SK-N-SH treated with all-trans-retinoic acid at 6 μM for 48 hours (cell line): Measurements from ENCODE around the gene AOC3.
"Not testable (repeated sequence)": the region's sequence is repeated elsewhere in the genome, so short reads cannot be mapped to it uniquely, and the experiment has no call there.

Source experiments
- ATAC-seq: fragments of 200-7000 bp; cut with Tn5 transposase; 3 replicates; pipeline ENCODE4 v1.9.1; 2020; ENCODE audit warnings: mild to moderate bottlenecking, moderate library complexity
- ARNTL ChIP-seq: fragments of 450-650 bp; formaldehyde crosslinking; IDR thresholded peaks from 2 replicates; pipeline ENCODE4 v1.5.0; 2020; ENCODE audit warnings: low read depth, mild to moderate bottlenecking, moderate library complexity, borderline replicate concordance
- BACH2 ChIP-seq: fragments of 250-450 bp; sonication (Bioruptor Pico); IDR thresholded peaks from 2 replicates; pipeline ENCODE4 v1.9.0; 2021; ENCODE audit warnings: mild to moderate bottlenecking, borderline replicate concordance
- CREB5 ChIP-seq: fragments of 250-450 bp; sonication (Bioruptor Pico); IDR thresholded peaks from 2 replicates; pipeline ENCODE4 v1.5.1; 2020; ENCODE audit warnings: low read depth, mild to moderate bottlenecking, moderate library complexity
- CSDC2 ChIP-seq: fragments of 250-450 bp; sonication (Bioruptor Pico); IDR thresholded peaks from 2 replicates; pipeline ENCODE4 v1.5.0; 2020; ENCODE audit warnings: mild to moderate bottlenecking, moderate library complexity
- GLIS3 ChIP-seq: fragments of 250-450 bp; sonication (Bioruptor Pico); IDR thresholded peaks from 2 replicates; pipeline ENCODE4 v1.5.0; 2020; ENCODE audit warnings: mild to moderate bottlenecking, moderate library complexity
- ISL1 ChIP-seq: fragments of 250-450 bp; sonication (Bioruptor Pico); IDR thresholded peaks from 2 replicates; pipeline ENCODE4 v2.1.2; 2022; ENCODE audit warnings: mild to moderate bottlenecking, moderate library complexity
- OSR1 ChIP-seq: fragments of 250-450 bp; sonication (Bioruptor Pico); IDR thresholded peaks from 2 replicates; pipeline ENCODE4 v1.8.0; 2022; ENCODE audit warnings: moderate library complexity, mild to moderate bottlenecking, inconsistent platforms
- PATZ1 ChIP-seq: fragments of 250-450 bp; sonication (Bioruptor Pico); IDR thresholded peaks from 2 replicates; pipeline ENCODE4 v1.8.0; 2020; ENCODE audit warnings: mild to moderate bottlenecking, moderate library complexity, borderline replicate concordance
- PPARA ChIP-seq: fragments of 250-450 bp; sonication (Bioruptor Pico); IDR thresholded peaks from 2 replicates; pipeline ENCODE4 v1.5.0; 2020; ENCODE audit warnings: mild to moderate bottlenecking, borderline replicate concordance
- RARB ChIP-seq: fragments of 250-450 bp; sonication (Bioruptor Pico); IDR thresholded peaks from 2 replicates; pipeline ENCODE4 v1.8.0; 2021; ENCODE audit warnings: mild to moderate bottlenecking, moderate library complexity
- TCF4 ChIP-seq: fragments of 250-450 bp; sonication (Bioruptor Pico); IDR thresholded peaks from 2 replicates; pipeline ENCODE4 v1.8.0; 2021; ENCODE audit warnings: mild to moderate bottlenecking, moderate library complexity, borderline replicate concordance
- TOX ChIP-seq: fragments of 250-450 bp; sonication (Bioruptor Pico); IDR thresholded peaks from 2 replicates; pipeline ENCODE4 v1.8.0; 2021; ENCODE audit warnings: mild to moderate bottlenecking, moderate library complexity, borderline replicate concordance
- TSHZ2 ChIP-seq: fragments of 250-450 bp; sonication (Bioruptor Pico); IDR thresholded peaks from 2 replicates; pipeline ENCODE4 v1.5.0; 2020; ENCODE audit warnings: mild to moderate bottlenecking, moderate library complexity
- ZC3H10 ChIP-seq: fragments of 250-450 bp; sonication (Bioruptor Pico); IDR thresholded peaks from 2 replicates; pipeline ENCODE4 v1.5.1; 2021; ENCODE audit warnings: mild to moderate bottlenecking, moderate library complexity
- ZFP3 ChIP-seq: fragments of 250-450 bp; sonication (Bioruptor Pico); IDR thresholded peaks from 2 replicates; pipeline ENCODE4 v1.5.0; 2020; ENCODE audit warnings: mild to moderate bottlenecking, moderate library complexity
- ZFP30 ChIP-seq: fragments of 450-650 bp; formaldehyde crosslinking; IDR thresholded peaks from 2 replicates; pipeline ENCODE4 v1.5.0; 2022; ENCODE audit warnings: mild to moderate bottlenecking, moderate library complexity
- ZNF565 ChIP-seq: fragments of 450-650 bp; formaldehyde crosslinking; conservative IDR thresholded peaks from 2 replicates; pipeline ENCODE4 v1.5.0; 2020; ENCODE audit warnings: low read depth, mild to moderate bottlenecking, moderate library complexity
- ZNF70 ChIP-seq: fragments of 450-650 bp; formaldehyde crosslinking; IDR thresholded peaks from 2 replicates; pipeline ENCODE4 v1.5.0; 2020; ENCODE audit warnings: mild to moderate bottlenecking, moderate library complexity
- ZNF8 ChIP-seq: fragments of 450-650 bp; formaldehyde crosslinking; IDR thresholded peaks from 2 replicates; pipeline ENCODE4 v1.5.0; 2020; ENCODE audit warnings: mild to moderate bottlenecking, moderate library complexity
- TF ChIP-seq, protein P1 (sequence below): fragments of 250-450 bp; sonication (Bioruptor Pico); IDR thresholded peaks from 2 replicates; pipeline ENCODE4 v1.8.0; 2021; ENCODE audit warnings: low read depth, mild to moderate bottlenecking, moderate library complexity, borderline replicate concordance
- TF ChIP-seq, protein P2 (sequence below): fragments of 250-450 bp; sonication (Bioruptor Pico); IDR thresholded peaks from 2 replicates; pipeline ENCODE4 v1.5.1; 2021; ENCODE audit warnings: mild to moderate bottlenecking, moderate library complexity

AOC3 gene

GRCh38 chr17:42882166-42882565 lies 31.2 kb downstream of the AOC3 start:
- ATAC-seq: no peak
- TF ChIP-seq TCF4 (CRISPR knock-in tag) (no peak), ZC3H10 (CRISPR knock-in tag) (no peak), ARNTL (CRISPR knock-in tag) (no peak), ZNF8 (CRISPR knock-in tag) (no peak), ZNF70 (CRISPR knock-in tag) (no peak), BACH2 (CRISPR knock-in tag) (no peak), GLIS3 (CRISPR knock-in tag) (no peak), RARB (no peak)

GRCh38 chr17:42883802-42884558 lies 33.0 kb downstream of the AOC3 start:
- TF ChIP-seq GLIS3 (CRISPR knock-in tag): no peak
- no peak for TF ChIP-seq PATZ1 (CRISPR knock-in tag)
- no peak for TF ChIP-seq ISL1
- no peak for TF ChIP-seq CSDC2 (CRISPR knock-in tag)
- TF ChIP-seq TOX: no peak
- no peak for TF ChIP-seq ZNF70 (CRISPR knock-in tag)
- TF ChIP-seq OSR1 (CRISPR knock-in tag): no peak
- TF ChIP-seq TCF4 (CRISPR knock-in tag): no peak
- no peak for TF ChIP-seq RARB
- TF ChIP-seq ZFP3 (CRISPR knock-in tag): no peak
- TF ChIP-seq, protein P1, sequence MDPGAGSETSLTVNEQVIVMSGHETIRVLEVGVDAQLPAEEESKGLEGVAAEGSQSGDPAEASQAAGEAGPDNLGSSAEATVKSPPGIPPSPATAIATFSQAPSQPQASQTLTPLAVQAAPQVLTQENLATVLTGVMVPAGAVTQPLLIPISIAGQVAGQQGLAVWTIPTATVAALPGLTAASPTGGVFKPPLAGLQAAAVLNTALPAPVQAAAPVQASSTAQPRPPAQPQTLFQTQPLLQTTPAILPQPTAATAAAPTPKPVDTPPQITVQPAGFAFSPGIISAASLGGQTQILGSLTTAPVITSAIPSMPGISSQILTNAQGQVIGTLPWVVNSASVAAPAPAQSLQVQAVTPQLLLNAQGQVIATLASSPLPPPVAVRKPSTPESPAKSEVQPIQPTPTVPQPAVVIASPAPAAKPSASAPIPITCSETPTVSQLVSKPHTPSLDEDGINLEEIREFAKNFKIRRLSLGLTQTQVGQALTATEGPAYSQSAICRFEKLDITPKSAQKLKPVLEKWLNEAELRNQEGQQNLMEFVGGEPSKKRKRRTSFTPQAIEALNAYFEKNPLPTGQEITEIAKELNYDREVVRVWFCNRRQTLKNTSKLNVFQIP: no peak
- no peak for TF ChIP-seq TSHZ2 (CRISPR knock-in tag)
- TF ChIP-seq ZFP30 (CRISPR knock-in tag): no peak
- no peak for TF ChIP-seq ZC3H10 (CRISPR knock-in tag)
- no peak for TF ChIP-seq ZNF8 (CRISPR knock-in tag)

DNA sequence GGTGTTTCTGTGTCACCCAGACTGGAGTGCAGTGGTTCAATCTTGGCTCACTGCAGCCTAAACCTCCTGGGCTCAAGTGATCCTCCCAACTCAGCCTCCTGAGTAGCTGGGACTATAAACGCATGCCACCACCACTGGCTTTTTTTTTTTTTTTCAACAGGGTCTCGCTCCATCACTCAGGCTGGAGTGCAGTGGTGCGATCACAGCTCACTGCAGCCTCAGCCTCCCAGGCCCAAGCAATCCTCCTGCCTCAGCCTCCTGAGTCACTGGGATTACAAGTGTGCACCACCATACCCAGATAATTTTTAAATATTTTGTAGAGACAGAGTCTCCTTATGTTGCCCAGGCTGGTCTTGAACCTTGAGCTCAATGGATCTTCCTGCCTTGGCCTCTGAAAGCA lies 34.8 kb downstream of the AOC3 start:
- ATAC-seq: not testable (repeated sequence)

More at GRCh38 chr17:42883802-42884558, 33.0 kb downstream of the AOC3 start:
- ATAC-seq: no peak

GRCh38 chr17:42886283-42887176 lies 35.5 kb downstream of the AOC3 start:
- ATAC-seq: no peak
- TF ChIP-seq RARB (no peak), ZFP3 (CRISPR knock-in tag) (no peak), ZFP30 (CRISPR knock-in tag) (no peak), PPARA (CRISPR knock-in tag) (no peak), OSR1 (CRISPR knock-in tag) (no peak), CREB5 (no peak), PATZ1 (CRISPR knock-in tag) (no peak), BACH2 (CRISPR knock-in tag) (no peak), ZNF565 (no peak)
- TF ChIP-seq, protein P1: no peak
- TF ChIP-seq, protein P2, sequence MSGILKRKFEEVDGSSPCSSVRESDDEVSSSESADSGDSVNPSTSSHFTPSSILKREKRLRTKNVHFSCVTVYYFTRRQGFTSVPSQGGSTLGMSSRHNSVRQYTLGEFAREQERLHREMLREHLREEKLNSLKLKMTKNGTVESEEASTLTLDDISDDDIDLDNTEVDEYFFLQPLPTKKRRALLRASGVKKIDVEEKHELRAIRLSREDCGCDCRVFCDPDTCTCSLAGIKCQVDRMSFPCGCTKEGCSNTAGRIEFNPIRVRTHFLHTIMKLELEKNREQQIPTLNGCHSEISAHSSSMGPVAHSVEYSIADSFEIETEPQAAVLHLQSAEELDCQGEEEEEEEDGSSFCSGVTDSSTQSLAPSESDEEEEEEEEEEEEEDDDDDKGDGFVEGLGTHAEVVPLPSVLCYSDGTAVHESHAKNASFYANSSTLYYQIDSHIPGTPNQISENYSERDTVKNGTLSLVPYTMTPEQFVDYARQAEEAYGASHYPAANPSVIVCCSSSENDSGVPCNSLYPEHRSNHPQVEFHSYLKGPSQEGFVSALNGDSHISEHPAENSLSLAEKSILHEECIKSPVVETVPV (CRISPR knock-in tag): no peak
